NCI-H2227 treated with DMSO at 0.1 percent for 48 hours (cell line): ENCODE measurements around the gene RPL28.
"Not testable (repeated sequence)": the region's sequence is repeated elsewhere in the genome, so short reads cannot be mapped to it uniquely, and the experiment has no call there.

ENCODE experiments used
- DNase-seq: peaks from one replicate; lab custom pipeline; 2025; lab: John Stamatoyannopoulos, UW

The RPL28 gene

GRCh38 chr19:55392820-55393761 lies 7.4 kb downstream of the RPL28 start:
- no peak for DNase-seq

- no peak for DNase-seq
Measured at GRCh38 chr19:55398200-55398925, 12.6 kb downstream of the RPL28 start.

GRCh38 chr19:55400281-55401087 lies 14.8 kb downstream of the RPL28 start:
- no peak for DNase-seq

- not testable (repeated sequence) for DNase-seq
Measured at GRCh38 chr19:55401390-55401789, 15.7 kb downstream of the RPL28 start.

GRCh38 chr19:55402509-55402908 lies 16.8 kb downstream of the RPL28 start:
- DNase-seq: no peak

- no peak for DNase-seq
Measured at GRCh38 chr19:55405638-55406037, 19.9 kb downstream of the RPL28 start.

GRCh38 chr19:55406091-55406825 lies 20.5 kb downstream of the RPL28 start:
- DNase-seq: no peak

- no peak for DNase-seq
Measured at GRCh38 chr19:55406826-55407549, 21.3 kb downstream of the RPL28 start.

GRCh38 chr19:55407550-55407799 lies 21.7 kb downstream of the RPL28 start, which contains the start of gene UBE2S:
Gene UBE2S (minus strand): TSS chr19:55407788. CDS start chr19:55407589, 199 bp downstream.
- not testable (repeated sequence) for DNase-seq

GRCh38 chr19:55407800-55408532 lies 22.2 kb downstream of the RPL28 start:
- DNase-seq: peak; percentile 100

GRCh38 chr19:55408533-55408872 lies 22.8 kb downstream of the RPL28 start:
- no peak for DNase-seq

GRCh38 chr19:55409179-55409578 lies 23.4 kb downstream of the RPL28 start:
- not testable (repeated sequence) for DNase-seq

- no peak for DNase-seq
Measured at GRCh38 chr19:55410168-55410567, 24.4 kb downstream of the RPL28 start.

- DNase-seq: peak; percentile 77
Measured at GRCh38 chr19:55418185-55418584, 32.5 kb downstream of the RPL28 start.

- no peak for DNase-seq
Measured at GRCh38 chr19:55419103-55419502, 33.4 kb downstream of the RPL28 start.

- no peak for DNase-seq
Measured at GRCh38 chr19:55419624-55420236, 34.0 kb downstream of the RPL28 start.

- not testable (repeated sequence) for DNase-seq
Measured at GRCh38 chr19:55421281-55421680, 35.5 kb downstream of the RPL28 start.

GRCh38 chr19:55423225-55424005 lies 37.7 kb downstream of the RPL28 start:
- peak; percentile 77 for DNase-seq

GRCh38 chr19:55424518-55424917 lies 38.8 kb downstream of the RPL28 start:
- DNase-seq: no peak
